Measurements from ENCODE around the gene MBD3L4.
"Not testable (repeated sequence)": the region's sequence is repeated elsewhere in the genome, so short reads cannot be mapped to it uniquely, and the experiment has no call there.

DNA sequence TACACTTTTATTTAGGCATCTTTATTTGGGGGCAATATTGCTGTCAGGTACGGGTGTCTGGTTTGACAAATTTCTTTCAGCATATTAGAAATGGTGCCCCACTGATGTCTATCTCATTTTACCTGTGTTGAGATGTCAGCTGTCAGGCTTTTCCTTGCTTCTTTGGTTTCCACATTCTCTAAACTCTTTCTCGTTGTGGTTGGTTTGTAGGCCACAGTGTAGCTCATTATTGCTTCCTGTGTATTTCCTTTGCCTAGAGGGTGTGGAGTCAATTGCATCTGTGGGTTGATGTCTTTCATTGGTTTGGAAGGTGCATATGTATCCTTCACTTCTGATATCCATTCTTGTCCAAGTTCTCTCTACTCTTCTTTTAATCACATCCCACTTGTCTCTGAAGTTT lies 20.0 kb upstream of the MBD3L4 start:
- TF ChIP-seq, protein P1, sequence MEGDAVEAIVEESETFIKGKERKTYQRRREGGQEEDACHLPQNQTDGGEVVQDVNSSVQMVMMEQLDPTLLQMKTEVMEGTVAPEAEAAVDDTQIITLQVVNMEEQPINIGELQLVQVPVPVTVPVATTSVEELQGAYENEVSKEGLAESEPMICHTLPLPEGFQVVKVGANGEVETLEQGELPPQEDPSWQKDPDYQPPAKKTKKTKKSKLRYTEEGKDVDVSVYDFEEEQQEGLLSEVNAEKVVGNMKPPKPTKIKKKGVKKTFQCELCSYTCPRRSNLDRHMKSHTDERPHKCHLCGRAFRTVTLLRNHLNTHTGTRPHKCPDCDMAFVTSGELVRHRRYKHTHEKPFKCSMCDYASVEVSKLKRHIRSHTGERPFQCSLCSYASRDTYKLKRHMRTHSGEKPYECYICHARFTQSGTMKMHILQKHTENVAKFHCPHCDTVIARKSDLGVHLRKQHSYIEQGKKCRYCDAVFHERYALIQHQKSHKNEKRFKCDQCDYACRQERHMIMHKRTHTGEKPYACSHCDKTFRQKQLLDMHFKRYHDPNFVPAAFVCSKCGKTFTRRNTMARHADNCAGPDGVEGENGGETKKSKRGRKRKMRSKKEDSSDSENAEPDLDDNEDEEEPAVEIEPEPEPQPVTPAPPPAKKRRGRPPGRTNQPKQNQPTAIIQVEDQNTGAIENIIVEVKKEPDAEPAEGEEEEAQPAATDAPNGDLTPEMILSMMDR (IDR thresholded peaks at IDR 0.05; ENCODE audit: extremely low read depth in 1 of 2, insufficient read depth in 1 of 2, low read depth in 1 of 2, low read length in 2 of 2): not testable (repeated sequence)
- TF ChIP-seq POLR2A (IDR thresholded peaks at IDR 0.05; ENCODE audit: low read depth, low read length); MYC (IDR thresholded peaks at IDR 0.05; ENCODE audit: low read depth, low read length); POLR2AphosphoS5 (IDR thresholded peaks at IDR 0.05; ENCODE audit: insufficient read depth, low read depth, low read length): not testable (repeated sequence)

All from endothelial cell of umbilical vein (primary cell).